VCaP (cell line): Measurements from ENCODE around the gene IL4R.
"Not testable (repeated sequence)": the region's sequence is repeated elsewhere in the genome, so short reads cannot be mapped to it uniquely, and the experiment has no call there.

Experiments used
- H3K27ac ChIP-seq: fragments of 450-650 bp; 2 replicates; pipeline ENCODE4 v1.5.1; 2017
- CTCF ChIP-seq: fragments of 450-650 bp; conservative IDR thresholded peaks from 2 replicates; pipeline ENCODE4 v1.5.1; 2017; ENCODE audit warnings: mild to moderate bottlenecking, moderate library complexity

Gene IL4R

GRCh38 chr16:27327586-27327915 is 13.8 kb downstream of the IL4R start:
- no peak for TF ChIP-seq CTCF
- H3K27ac ChIP-seq, result no peak overlapping the region

GRCh38 chr16:27328937-27329336 is 15.2 kb downstream of the IL4R start:
- no peak for TF ChIP-seq CTCF
- H3K27ac ChIP-seq, result no peak overlapping the region

- H3K27ac ChIP-seq, result not testable (repeated sequence)
These were observed 15.8 kb downstream of the IL4R start for GRCh38 chr16:27329376-27330079.

- H3K27ac ChIP-seq, result no peak overlapping the region
These were observed 16.8 kb downstream of the IL4R start for GRCh38 chr16:27330542-27330941.

GRCh38 chr16:27332105-27332504 is 18.3 kb downstream of the IL4R start:
- no peak overlapping the region for H3K27ac ChIP-seq
- TF ChIP-seq CTCF, result no peak

More at GRCh38 chr16:27330542-27330941, 16.8 kb downstream of the IL4R start:
- no peak for TF ChIP-seq CTCF

- no peak overlapping the region for H3K27ac ChIP-seq
- TF ChIP-seq CTCF, result no peak
These were observed 19.3 kb downstream of the IL4R start for GRCh38 chr16:27333104-27333503.

- TF ChIP-seq CTCF, result no peak
- no peak overlapping the region for H3K27ac ChIP-seq
These were observed 19.8 kb downstream of the IL4R start for GRCh38 chr16:27333549-27333948.

- no peak for TF ChIP-seq CTCF
- H3K27ac ChIP-seq, result no peak overlapping the region
These were observed 20.5 kb downstream of the IL4R start for GRCh38 chr16:27334192-27334764.
